A673 (cell line): ENCODE data around the gene MICAL2. TPM values are rescaled to one million over a fixed set of nuclear protein-coding genes. Genes with fewer than 3 reads are reported as not detected.

ENCODE experiments used
- BruUV-seq: library from RNA; stranded (reverse); fragments of 400-500 nt; replicated peaks from 2 replicates; lab custom pipeline; 2021; lab: Mats Ljungman, UMichigan
- CTCF ChIA-PET: fragments of 300-600 bp; sonication (Branson Sonifier 250); formaldehyde crosslinking; loops from one replicate; lab custom pipeline; 2022; ENCODE audit warnings: antibody characterized with exemption; lab: Charles Lee
- POLR2A ChIA-PET: fragments of 300-600 bp; sonication (Branson Sonifier 250); formaldehyde crosslinking; loops from one replicate; lab custom pipeline; 2022; ENCODE audit warnings: antibody characterized with exemption; ENCODE audit not compliant: low non-redundant PET; lab: Charles Lee
- DNase-seq: peaks from one replicate; pipeline ENCODE4 v3.0.0-alpha.2; 2015; ENCODE audit warnings: low spot score
- H3K27ac ChIP-seq: fragments of 200-600 bp; sonication (generic); 2 replicates; pipeline ENCODE4 v1.5.1; 2016; ENCODE audit warnings: mixed run types, low read depth, mild to moderate bottlenecking, mixed read lengths, antibody characterized with exemption, low read length; ENCODE audit not compliant: poor library complexity, severe bottlenecking
- H3K27me3 ChIP-seq: fragments of 200-600 bp; sonication (generic); replicated peaks from 2 replicates; pipeline ENCODE4 v1.6.1; 2017; ENCODE audit warnings: mixed run types, low read depth, mild to moderate bottlenecking, mixed read lengths, antibody characterized with exemption, low read length; ENCODE audit not compliant: insufficient read depth, poor library complexity
- H3K36me3 ChIP-seq: fragments of 200-600 bp; sonication (generic); 2 replicates; pipeline ENCODE4 v1.6.1; 2016; ENCODE audit warnings: mixed run types, mild to moderate bottlenecking, mixed read lengths, antibody characterized with exemption, low read length; ENCODE audit not compliant: insufficient read depth, poor library complexity, severe bottlenecking
- H3K4me1 ChIP-seq: fragments of 200-600 bp; sonication (generic); 2 replicates; pipeline ENCODE4 v1.6.1; 2017; ENCODE audit warnings: mixed run types, mild to moderate bottlenecking, mixed read lengths, antibody characterized with exemption, low read length; ENCODE audit not compliant: insufficient read depth, poor library complexity, severe bottlenecking
- H3K4me3 ChIP-seq: fragments of 200-600 bp; sonication (generic); 2 replicates; pipeline ENCODE4 v1.5.1; 2016; ENCODE audit warnings: low read depth, mixed run types, mild to moderate bottlenecking, mixed read lengths, low read length; ENCODE audit not compliant: poor library complexity, severe bottlenecking
- H3K9me3 ChIP-seq: fragments of 200-600 bp; sonication (generic); 2 replicates; pipeline ENCODE4 v1.6.1; 2016; ENCODE audit warnings: mixed run types, low read depth, mild to moderate bottlenecking, mixed read lengths, antibody characterized with exemption, low read length; ENCODE audit not compliant: poor library complexity, severe bottlenecking
- EZH2 ChIP-seq: fragments of 200-600 bp; sonication (generic); IDR thresholded peaks from 2 replicates; pipeline ENCODE4 v1.6.1; 2017; ENCODE audit warnings: borderline replicate concordance, low read depth, mild to moderate bottlenecking, mixed read lengths, antibody characterized with exemption, low read length; ENCODE audit not compliant: poor library complexity, severe bottlenecking
- intact Hi-C: fragments of 100-400 bp; cut with micrococcal nuclease; formaldehyde crosslinking; loops from one replicate; pipeline ENCODE4 v1.10.0; 2022; ENCODE audit not compliant: unreplicated experiment
- total RNA-seq: library from RNA; stranded (reverse); gene quantifications from 2 replicates; pipeline ENCODE4 v1.2.3, GENCODE V29; 2021
- TF ChIP-seq, protein P1 (sequence below): fragments of 300-800, 200-600 bp; sonication (generic); conservative IDR thresholded peaks from 2 replicates; pipeline ENCODE4 v1.5.1; 2017; ENCODE audit warnings: low read depth, mild to moderate bottlenecking, antibody characterized with exemption, low read length, moderate library complexity, mixed read lengths

MICAL2 gene
- total RNA-seq, 1 experiment from 2014 or later = 1.1 TPM

DNA sequence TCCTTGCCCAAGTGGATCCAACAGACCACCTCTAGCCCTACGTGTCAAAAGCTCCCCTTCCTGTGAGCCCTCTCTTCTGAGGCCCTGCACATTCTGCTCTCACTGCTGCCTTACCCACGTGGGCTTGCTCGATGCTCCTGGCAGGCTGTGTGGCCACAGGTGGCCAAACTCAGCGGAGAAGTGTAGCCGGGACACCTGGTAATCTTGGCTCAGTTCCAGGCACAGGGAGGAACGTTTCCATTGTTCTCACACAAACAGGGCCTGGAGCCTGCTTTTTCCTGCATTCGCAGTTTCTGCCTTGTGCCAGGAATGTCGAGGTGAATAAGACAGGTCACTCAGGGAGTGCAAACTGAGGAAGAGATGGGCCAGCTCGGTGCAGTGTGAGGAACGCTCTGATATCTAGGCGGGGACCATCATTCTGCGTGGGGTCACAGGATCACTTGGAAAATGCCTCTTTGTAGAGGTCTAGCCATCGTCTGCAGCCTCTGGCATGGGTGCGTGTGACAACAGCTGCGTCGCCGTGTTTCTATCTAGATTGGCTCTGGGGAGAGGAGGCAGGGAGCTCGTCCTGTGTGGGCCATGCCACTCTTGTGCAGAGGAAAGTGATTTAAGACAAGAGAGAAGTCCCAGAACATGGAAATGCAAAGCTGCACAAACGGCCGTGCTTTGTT lies 139.3 kb downstream of the MICAL2 start:
- no peaks in the 10 kb centered on the region for H3K9me3 ChIP-seq
- no peak overlapping the region for H3K4me3 ChIP-seq
- H3K27me3 ChIP-seq = no peaks in the 10 kb centered on the region
- DNase-seq = no peak
- H3K27ac ChIP-seq = no peak overlapping the region
- no peak for TF ChIP-seq EZH2
- TF ChIP-seq, protein P1, sequence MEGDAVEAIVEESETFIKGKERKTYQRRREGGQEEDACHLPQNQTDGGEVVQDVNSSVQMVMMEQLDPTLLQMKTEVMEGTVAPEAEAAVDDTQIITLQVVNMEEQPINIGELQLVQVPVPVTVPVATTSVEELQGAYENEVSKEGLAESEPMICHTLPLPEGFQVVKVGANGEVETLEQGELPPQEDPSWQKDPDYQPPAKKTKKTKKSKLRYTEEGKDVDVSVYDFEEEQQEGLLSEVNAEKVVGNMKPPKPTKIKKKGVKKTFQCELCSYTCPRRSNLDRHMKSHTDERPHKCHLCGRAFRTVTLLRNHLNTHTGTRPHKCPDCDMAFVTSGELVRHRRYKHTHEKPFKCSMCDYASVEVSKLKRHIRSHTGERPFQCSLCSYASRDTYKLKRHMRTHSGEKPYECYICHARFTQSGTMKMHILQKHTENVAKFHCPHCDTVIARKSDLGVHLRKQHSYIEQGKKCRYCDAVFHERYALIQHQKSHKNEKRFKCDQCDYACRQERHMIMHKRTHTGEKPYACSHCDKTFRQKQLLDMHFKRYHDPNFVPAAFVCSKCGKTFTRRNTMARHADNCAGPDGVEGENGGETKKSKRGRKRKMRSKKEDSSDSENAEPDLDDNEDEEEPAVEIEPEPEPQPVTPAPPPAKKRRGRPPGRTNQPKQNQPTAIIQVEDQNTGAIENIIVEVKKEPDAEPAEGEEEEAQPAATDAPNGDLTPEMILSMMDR = no peak
- intact Hi-C loops = no loop called here
- no peaks in the 10 kb centered on the region for H3K4me1 ChIP-seq
- CTCF ChIA-PET = no interaction called here
- BruUV-seq = no TSS peak
- POLR2A ChIA-PET = no interaction called here
- no peaks in the 10 kb centered on the region for H3K36me3 ChIP-seq

DNA sequence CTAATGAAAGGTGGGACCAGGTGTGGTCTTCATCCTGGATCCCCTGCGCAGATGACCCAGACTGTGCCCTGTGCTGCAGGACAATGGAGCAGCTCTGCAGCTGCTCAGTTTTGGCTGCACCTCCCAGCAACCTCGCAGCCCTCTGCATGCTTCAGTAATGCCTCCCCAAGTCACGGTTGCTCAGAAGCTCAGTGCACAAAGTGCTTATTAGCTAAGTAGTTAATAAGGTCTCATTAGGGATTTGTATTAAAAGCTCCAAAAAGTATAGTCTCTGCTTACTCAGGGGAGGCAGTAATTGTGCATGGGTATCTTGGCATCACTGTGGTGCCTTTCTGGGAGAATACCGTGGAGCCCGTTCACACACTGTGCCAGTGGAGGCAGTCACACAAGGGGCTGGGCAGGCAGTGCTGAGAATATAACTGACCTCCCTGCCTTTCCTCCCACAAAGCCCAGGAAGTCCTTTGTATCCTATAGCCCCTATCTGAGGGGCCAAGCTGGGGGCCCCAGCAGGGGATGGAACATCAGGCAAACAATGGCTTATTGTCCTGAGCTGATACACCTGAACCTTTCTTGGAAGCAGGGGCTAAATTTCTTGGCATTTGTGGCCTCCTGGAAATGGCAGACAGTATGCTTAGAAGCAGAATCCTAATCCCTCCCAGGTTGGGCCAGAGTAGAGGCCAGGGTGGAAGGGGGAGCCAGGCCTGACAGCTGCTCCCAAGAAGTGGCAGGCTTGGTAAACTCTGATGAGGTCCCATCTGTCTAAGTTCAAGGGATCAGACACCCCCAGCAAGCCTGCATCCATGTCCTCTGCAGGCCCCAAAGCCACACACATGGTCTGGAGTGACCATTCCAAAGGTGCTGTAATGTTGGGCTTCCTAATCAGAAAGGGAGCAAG lies 141.5 kb downstream of the MICAL2 start:
- ChIA-PET POLR2A (no interaction called here), CTCF (no interaction called here)
- Histone ChIP-seq H3K4me1 (no peaks in the 10 kb centered on the region), H3K27me3 (no peaks in the 10 kb centered on the region), H3K27ac (no peak overlapping the region), H3K9me3 (no peaks in the 10 kb centered on the region), H3K36me3 (no peaks in the 10 kb centered on the region), H3K4me3 (no peak overlapping the region)
- TF ChIP-seq EZH2 = no peak
- TF ChIP-seq, protein P1 = no peak
- DNase-seq = no peak
- no TSS peak for BruUV-seq
- intact Hi-C loops = no loop called here

DNA sequence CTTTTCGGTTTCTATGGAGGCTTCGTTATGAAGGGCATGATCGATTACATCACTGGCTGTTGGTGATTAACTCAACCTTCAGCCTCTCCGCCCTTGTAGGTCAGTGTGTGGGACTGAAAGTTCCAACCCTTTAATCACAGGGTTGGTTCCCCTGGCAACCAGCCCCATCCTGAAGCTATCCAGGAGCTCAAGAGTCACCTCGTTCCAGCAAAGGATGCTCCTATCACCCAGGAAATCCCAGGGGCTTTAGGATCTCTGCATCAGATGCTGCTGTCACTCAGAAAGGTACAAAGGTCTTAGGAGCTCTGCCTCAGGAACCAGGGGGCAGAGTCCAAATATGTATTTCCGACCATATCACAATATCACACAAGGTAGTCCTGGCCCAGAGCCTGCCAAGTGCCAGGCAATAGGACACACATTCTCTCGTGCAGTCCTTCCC lies 143.5 kb downstream of the MICAL2 start:
- H3K36me3 ChIP-seq = no peaks in the 10 kb centered on the region
- no TSS peak for BruUV-seq
- CTCF ChIA-PET = no interaction called here

More for the DNA sequence above, 143.5 kb downstream of the MICAL2 start:
- Histone ChIP-seq H3K9me3 (no peaks in the 10 kb centered on the region), H3K27me3 (no peaks in the 10 kb centered on the region), H3K4me3 (no peak overlapping the region), H3K4me1 (no peaks in the 10 kb centered on the region), H3K27ac (no peak overlapping the region)
- TF ChIP-seq, protein P1 = no peak
- no peak for TF ChIP-seq EZH2
- POLR2A ChIA-PET = no interaction called here
- DNase-seq = no peak
- intact Hi-C loops = no loop called here
